Right lobe of liver (tissue), 6 donors: Measurements from ENCODE around the gene KCNH1. TPM values are rescaled to one million over a fixed set of nuclear protein-coding genes. Genes with fewer than 3 reads are reported as not detected.
"Not testable (repeated sequence)": the region's sequence is repeated elsewhere in the genome, so short reads cannot be mapped to it uniquely, and the experiment has no call there.

Experiments
- ATAC-seq, 4 donors: fragments of 200-7000 bp; cut with Tn5 transposase; one replicate each; pipeline ENCODE4 v1.9.1; 2020; ENCODE audit warnings: mild to moderate bottlenecking in 4 of 4, moderate library complexity in 4 of 4
- DNase-seq, 3 donors: peaks; one replicate each; pipeline ENCODE4 v3.0.0-alpha.2; 2020
- H3K27ac ChIP-seq, 3 donors: fragments of 200-600 bp; one replicate each; pipeline ENCODE4 v1.8.0; 2022
- H3K27me3 ChIP-seq, 2 donors: fragments of 200-600 bp; one replicate each; pipeline ENCODE4 v1.8.0; 2022
- H3K36me3 ChIP-seq, 4 donors: fragments of 200-600 bp; sonication (generic) in 1 of 4; one replicate each; pipeline versions ENCODE4 v1.5.1 to v1.8.0; 2017 to 2022; ENCODE audit warnings: control low read depth in 1 of 4
- H3K4me1 ChIP-seq, 4 donors: fragments of 200-600 bp; sonication (generic) in 1 of 4; one replicate each; pipeline versions ENCODE4 v1.5.1 to v1.8.0; 2017 to 2022; ENCODE audit warnings: control low read depth in 1 of 4
- H3K4me3 ChIP-seq, 3 donors: fragments of 200-600 bp; one replicate each; pipeline ENCODE4 v1.8.0; 2022
- H3K9me3 ChIP-seq, 4 donors: fragments of 200-600 bp; sonication (generic) in 1 of 4; one replicate each; pipeline versions ENCODE4 v1.5.1 to v1.8.0; 2017 to 2022; ENCODE audit warnings: control low read depth in 1 of 4
- POLR2A ChIP-seq: fragments of 450-650 bp; IDR thresholded peaks from one replicate; pipeline ENCODE4 v1.6.1; 2017; ENCODE audit warnings: antibody characterized with exemption, mild to moderate bottlenecking
- WGBS: methylation state at CpG from one replicate; pipeline ENCODE4 v1.1.6; 2018; ENCODE audit warnings: low coverage, low lambda C conversion rate; ENCODE audit not compliant: insufficient coverage; ENCODE audit errors: missing lambda C conversion rate; 5-methylcytosine and 5-hydroxymethylcytosine counted together
- intact Hi-C, 2 donors: fragments of 100-400 bp; cut with DNase I; formaldehyde crosslinking; loops; one replicate each; pipeline versions ENCODE4 v1.11.2 to v1.14.1; 2022
- total RNA-seq, 6 experiments: library from RNA; depleted of rRNA in 2 of 6; stranded (reverse); fragments of >200 nt in 2 of 6; fragmentation: NEBNext Ultra II Directional in 3 of 6; extraction: Animal tissue kit (Norgen Biotek cat#: 25700) in 3 of 6; gene quantifications; one replicate each; pipeline versions ENCODE4 v1.1.0 to v1.2.4, GENCODE V29; 2016 to 2023
- TF ChIP-seq, protein P1 (sequence below), 4 donors: fragments of 200-600 bp in 3 of 4; fragments of 450-650 bp in 1 of 4; IDR thresholded peaks; one replicate each; pipeline versions ENCODE4 v1.5.1 to v1.8.0; 2016 to 2022; ENCODE audit warnings: antibody characterized with exemption in 4 of 4, mild to moderate bottlenecking in 2 of 4
- donor health status: DM: no; HTN: yes; CAD: no.
- donor health status: DM: no; HTN: no; CAD: no.
- donor health status: DM: no; HTN: no; CAD: no.
- donor health status: DM: no; HTN: yes; CAD: no.
- donor health status: DM: no; HTN: yes; CAD: no.

Gene KCNH1
- total RNA-seq, 6 experiments from 2014 or later: not detected

DNA sequence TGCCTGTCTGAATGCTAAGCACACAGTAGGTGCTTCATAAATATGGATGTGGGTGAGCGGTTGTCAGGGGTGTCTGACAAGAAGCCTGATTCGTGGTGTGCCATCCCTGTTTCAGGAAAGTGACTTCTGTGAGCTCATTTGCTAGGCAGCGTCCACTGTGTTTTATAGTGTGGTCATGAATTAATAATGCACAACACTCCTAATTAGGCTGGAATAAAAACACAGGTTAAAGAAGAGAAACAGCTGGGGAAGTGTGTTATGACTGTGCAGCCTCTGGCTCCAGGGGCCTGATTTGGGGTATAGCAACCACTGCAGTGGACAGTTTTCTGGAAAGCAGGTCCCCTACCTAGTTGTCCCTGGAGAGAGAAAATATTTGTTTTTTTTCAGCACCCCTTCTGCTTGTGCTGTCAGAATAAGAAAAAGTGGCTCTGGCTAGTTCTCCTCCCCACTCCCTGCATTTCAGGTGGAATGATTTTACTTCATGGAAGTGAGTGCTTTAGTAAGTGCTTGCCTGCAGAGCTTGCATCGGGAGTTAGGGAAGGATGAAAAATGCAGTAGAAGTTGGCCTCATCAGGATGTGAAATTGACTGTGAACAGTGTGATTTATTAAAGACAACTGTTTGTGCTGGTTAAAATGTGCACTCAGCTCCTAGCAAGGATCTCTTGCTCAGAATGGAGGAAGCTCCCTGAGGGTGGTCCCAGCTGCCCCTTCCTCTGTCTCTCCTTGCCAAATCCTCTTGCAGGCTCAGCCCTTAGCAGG is 471.5 kb downstream of the KCNH1 start:
- Histone ChIP-seq H3K9me3 (no peaks in the 10 kb centered on the region), H3K27ac (no peak overlapping the region), H3K27me3 (no peaks in the 10 kb centered on the region), H3K36me3 (no peaks in the 10 kb centered on the region), H3K4me1 (no peaks in the 10 kb centered on the region), H3K4me3 (no peak overlapping the region)
- intact Hi-C loops: no loop called here
- no peak for DNase-seq
- no peak for ATAC-seq
- 79% methylated on average over 4 of the region's 4 CpGs for WGBS
- TF ChIP-seq, protein P1, sequence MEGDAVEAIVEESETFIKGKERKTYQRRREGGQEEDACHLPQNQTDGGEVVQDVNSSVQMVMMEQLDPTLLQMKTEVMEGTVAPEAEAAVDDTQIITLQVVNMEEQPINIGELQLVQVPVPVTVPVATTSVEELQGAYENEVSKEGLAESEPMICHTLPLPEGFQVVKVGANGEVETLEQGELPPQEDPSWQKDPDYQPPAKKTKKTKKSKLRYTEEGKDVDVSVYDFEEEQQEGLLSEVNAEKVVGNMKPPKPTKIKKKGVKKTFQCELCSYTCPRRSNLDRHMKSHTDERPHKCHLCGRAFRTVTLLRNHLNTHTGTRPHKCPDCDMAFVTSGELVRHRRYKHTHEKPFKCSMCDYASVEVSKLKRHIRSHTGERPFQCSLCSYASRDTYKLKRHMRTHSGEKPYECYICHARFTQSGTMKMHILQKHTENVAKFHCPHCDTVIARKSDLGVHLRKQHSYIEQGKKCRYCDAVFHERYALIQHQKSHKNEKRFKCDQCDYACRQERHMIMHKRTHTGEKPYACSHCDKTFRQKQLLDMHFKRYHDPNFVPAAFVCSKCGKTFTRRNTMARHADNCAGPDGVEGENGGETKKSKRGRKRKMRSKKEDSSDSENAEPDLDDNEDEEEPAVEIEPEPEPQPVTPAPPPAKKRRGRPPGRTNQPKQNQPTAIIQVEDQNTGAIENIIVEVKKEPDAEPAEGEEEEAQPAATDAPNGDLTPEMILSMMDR (IDR thresholded peaks at IDR 0.05): no peak
- TF ChIP-seq POLR2A: no peak

DNA sequence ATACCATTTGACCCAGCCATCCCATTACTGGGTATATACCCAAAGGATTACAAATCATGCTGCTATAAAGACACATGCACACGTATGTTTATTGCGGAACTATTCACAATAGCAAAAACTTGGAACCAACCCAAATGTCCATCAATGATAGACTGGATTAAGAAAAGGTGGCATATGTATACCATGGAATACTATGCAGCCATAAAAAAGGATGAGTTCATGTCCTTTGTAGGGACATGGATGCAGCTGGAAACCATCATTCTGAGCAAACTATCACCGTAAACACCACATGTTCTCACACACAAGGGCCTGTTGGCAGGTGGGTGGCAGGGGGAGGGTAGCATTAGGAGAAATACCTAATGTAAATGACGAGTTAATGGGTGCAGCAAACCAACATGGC is 472.4 kb downstream of the KCNH1 start:
- H3K36me3 ChIP-seq, H3K4me1 ChIP-seq, H3K9me3 ChIP-seq, ATAC-seq, H3K27me3 ChIP-seq, DNase-seq, H3K4me3 ChIP-seq, intact Hi-C loops, H3K27ac ChIP-seq: not testable (repeated sequence)
- 93% methylated on average over 3 of the region's 4 CpGs for WGBS

DNA sequence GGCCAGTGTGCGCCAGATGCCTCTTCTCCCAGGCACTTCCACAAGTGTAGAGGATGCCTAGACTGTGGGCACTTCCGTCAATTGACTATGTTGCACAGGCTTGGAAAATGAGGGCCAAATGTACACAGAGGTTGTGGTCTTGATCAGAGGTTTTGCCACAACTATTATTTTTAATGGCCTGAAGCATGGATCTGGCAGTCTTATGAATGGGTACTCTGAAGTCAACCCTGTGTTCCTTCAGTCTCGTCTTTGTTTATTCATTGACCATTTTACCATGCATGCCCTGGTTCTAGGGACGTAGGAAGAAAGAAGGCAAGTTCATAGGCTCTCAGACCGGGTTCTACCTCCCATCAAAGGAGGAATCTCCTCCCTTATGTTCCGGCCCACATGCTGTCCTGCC is 476.1 kb downstream of the KCNH1 start:
- H3K9me3 ChIP-seq: no peaks in the 10 kb centered on the region
- H3K4me1 ChIP-seq: no peaks in the 10 kb centered on the region
- TF ChIP-seq, protein P1 (IDR thresholded peaks at IDR 0.05): no peak
- no peak for TF ChIP-seq POLR2A
- DNase-seq (no peak), ATAC-seq (no peak)
- H3K27me3 ChIP-seq: no peaks in the 10 kb centered on the region
- H3K36me3 ChIP-seq: no peaks in the 10 kb centered on the region
- intact Hi-C loops: no loop called here
- no peak overlapping the region for H3K27ac ChIP-seq
- WGBS: 97% methylated on average over 5 of the region's 6 CpGs
- no peak overlapping the region for H3K4me3 ChIP-seq

DNA sequence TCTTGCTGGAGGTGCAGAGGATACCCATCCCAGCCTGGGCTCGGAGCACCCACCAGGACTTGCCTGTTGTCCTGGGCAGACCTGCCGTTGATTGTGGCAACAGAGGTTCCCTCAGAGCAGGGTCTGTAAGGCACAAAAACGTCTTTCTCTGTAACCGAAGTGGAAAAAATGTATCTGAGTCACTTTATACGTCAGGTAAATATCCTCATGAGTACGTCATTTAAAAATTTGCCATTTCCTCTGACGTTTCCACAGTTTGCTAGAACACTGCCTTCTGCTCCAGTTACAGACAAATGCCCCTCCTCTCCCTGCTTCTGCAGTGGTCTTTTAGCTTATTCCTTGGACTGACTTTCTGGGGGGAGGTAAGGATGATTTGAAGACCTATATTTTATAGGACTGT is 478.4 kb downstream of the KCNH1 start:
- Histone ChIP-seq H3K27ac (no peak overlapping the region), H3K4me1 (no peaks in the 10 kb centered on the region), H3K36me3 (no peaks in the 10 kb centered on the region), H3K27me3 (no peaks in the 10 kb centered on the region), H3K4me3 (no peak overlapping the region), H3K9me3 (no peaks in the 10 kb centered on the region)
- intact Hi-C loops: no loop called here
- ATAC-seq (no peak), DNase-seq (no peak)
- no peak for TF ChIP-seq POLR2A
- TF ChIP-seq, protein P1 (IDR thresholded peaks at IDR 0.05): no peak
- WGBS: 72% methylated on average over 4 of the region's 7 CpGs

DNA sequence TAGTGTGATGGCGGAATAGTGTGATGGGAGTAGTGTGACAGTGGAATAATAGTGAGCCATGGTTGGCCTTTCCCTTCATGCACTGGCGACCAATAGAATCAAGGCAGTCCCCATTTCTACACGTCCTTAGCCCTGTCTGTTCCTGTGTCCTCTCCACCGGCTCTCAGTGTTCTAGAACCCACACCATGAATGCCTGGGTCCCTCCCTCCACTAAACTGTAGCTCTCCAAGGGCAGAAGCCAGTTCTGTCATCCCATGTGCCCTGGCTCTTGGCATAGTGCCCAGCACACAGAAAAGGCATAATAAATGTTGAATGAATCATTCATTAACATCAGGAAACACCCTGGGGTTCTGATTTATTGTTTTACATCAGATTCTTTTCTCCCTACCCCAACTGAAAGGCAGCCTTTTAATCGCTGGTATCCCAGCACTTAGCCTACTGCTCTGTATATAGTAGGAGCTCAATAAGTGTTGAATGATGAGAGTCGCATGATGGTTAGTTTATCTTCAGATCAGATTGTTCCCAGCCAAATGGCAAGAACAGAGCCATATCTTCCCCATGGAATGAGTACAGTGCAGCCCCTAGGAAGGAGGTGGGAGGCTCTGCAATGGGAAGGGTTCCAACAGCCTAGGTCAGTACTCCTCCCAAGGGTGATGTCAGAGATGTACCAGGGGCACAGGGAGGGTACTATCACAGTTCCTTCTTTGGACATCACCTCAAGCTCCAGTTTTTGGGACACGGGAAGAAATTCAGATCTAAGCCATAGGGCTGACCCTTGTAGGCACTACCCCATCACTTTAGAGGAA is 479.6 kb downstream of the KCNH1 start:
- Histone ChIP-seq H3K4me3 (no peak overlapping the region), H3K9me3 (no peaks in the 10 kb centered on the region), H3K4me1 (no peaks in the 10 kb centered on the region), H3K27me3 (no peaks in the 10 kb centered on the region), H3K36me3 (no peaks in the 10 kb centered on the region), H3K27ac (no peak overlapping the region)
- DNase-seq: no peak
- intact Hi-C loops: no loop called here
- TF ChIP-seq POLR2A: no peak
- TF ChIP-seq, protein P1 (IDR thresholded peaks at IDR 0.05): no peak
- WGBS: 57% methylated on average over 3 of the region's 7 CpGs
- no peak for ATAC-seq
